Natural killer cell (primary cell): ENCODE measurements around the gene STAT6. TPM values are rescaled to one million over a fixed set of nuclear protein-coding genes. Genes with fewer than 3 reads are reported as not detected.

Experiments used
- ATAC-seq, 3 donors: fragments of 150-1000 bp in 2 of 3; fragments of 200-7000 bp in 1 of 3; cut with Tn5 transposase; 1 replicate in 1 of 3; 2 replicates in 2 of 3; pipeline ENCODE4 v1.10.0; 2021; ENCODE audit warnings: mild to moderate bottlenecking in 2 of 3, moderate library complexity in 2 of 3
- DNase-seq, 2 donors: peaks; one replicate each; pipeline versions ENCODE4 v3.0.0 to v3.0.0-alpha.2; 2013 to 2021; ENCODE audit warnings: mixed read lengths in 1 of 2
- H3K27ac ChIP-seq: one replicate; pipeline ENCODE4 v1.5.1; 2013; ENCODE audit warnings: mild to moderate bottlenecking, low read length
- H3K27me3 ChIP-seq: one replicate; pipeline ENCODE4 v1.6.1; 2013; ENCODE audit warnings: low read length; ENCODE audit not compliant: control insufficient read depth, insufficient read depth
- H3K36me3 ChIP-seq: one replicate; pipeline ENCODE4 v1.6.1; 2013; ENCODE audit warnings: low read length; ENCODE audit not compliant: control insufficient read depth, insufficient read depth
- H3K4me1 ChIP-seq: one replicate; pipeline ENCODE4 v1.6.1; 2013; ENCODE audit warnings: low read length; ENCODE audit not compliant: control insufficient read depth, insufficient read depth
- H3K4me3 ChIP-seq: one replicate; pipeline ENCODE4 v1.5.1; 2013; ENCODE audit warnings: low read length
- H3K9me3 ChIP-seq: one replicate; pipeline ENCODE4 v1.6.1; 2013; ENCODE audit warnings: low read length; ENCODE audit not compliant: control insufficient read depth, insufficient read depth
- H3K27ac Mint-ChIP-seq, 2 donors: one replicate each; pipeline ENCODE4 v1.8.0; 2022; ENCODE audit warnings: mild to moderate bottlenecking in 2 of 2, mixed read lengths in 2 of 2, moderate library complexity in 1 of 2
- H3K27me3 Mint-ChIP-seq, 2 donors: one replicate each; pipeline ENCODE4 v1.8.0; 2022; ENCODE audit warnings: low read depth in 2 of 2, mixed read lengths in 2 of 2
- H3K36me3 Mint-ChIP-seq: one replicate; pipeline ENCODE4 v1.8.0; 2022; ENCODE audit warnings: mixed read lengths
- H3K4me1 Mint-ChIP-seq, 2 donors: one replicate each; pipeline ENCODE4 v1.8.0; 2022; ENCODE audit warnings: mixed read lengths in 2 of 2
- H3K4me3 Mint-ChIP-seq: one replicate; pipeline ENCODE4 v1.8.0; 2022; ENCODE audit warnings: mild to moderate bottlenecking, moderate library complexity, mixed read lengths
- H3K9me3 Mint-ChIP-seq, 2 donors: one replicate each; pipeline ENCODE4 v1.8.0; 2022; ENCODE audit warnings: mixed read lengths in 2 of 2
- WGBS: methylation state at CpG from one replicate; pipeline ENCODE4 v1.1.7; 2013; ENCODE audit warnings: missing lambda C conversion rate; ENCODE audit not compliant: insufficient coverage; 5-methylcytosine and 5-hydroxymethylcytosine counted together
- intact Hi-C: fragments of 100-400 bp; cut with micrococcal nuclease; formaldehyde crosslinking; loops from one replicate; pipeline ENCODE4 v1.14.2; 2022
- total RNA-seq, 4 donors: library from RNA; stranded (reverse); fragments of 120-200 nt in 1 of 4; gene quantifications; one replicate each; pipeline versions ENCODE4 v1.2.3 to v1.2.4, GENCODE V29; 2013 to 2022
- TF ChIP-seq, protein P1 (sequence below): fragments of 200-600 bp; IDR thresholded peaks from one replicate; pipeline ENCODE4 v1.8.0; 2022; ENCODE audit warnings: antibody characterized with exemption

The STAT6 gene
- total RNA-seq, 3 donors from 2014 or later (not counting 1 experiment from before 2014, with no cell fraction given) = 277 to 340 (median 319) TPM

- ATAC-seq = peak; percentile 99 to 100 (median 100)
Observed at GRCh38 chr12:57069523-57069922, 41.6 kb downstream of the STAT6 start.

GRCh38 chr12:57066245-57066644 is 44.9 kb downstream of the STAT6 start:
- TF ChIP-seq, protein P1, sequence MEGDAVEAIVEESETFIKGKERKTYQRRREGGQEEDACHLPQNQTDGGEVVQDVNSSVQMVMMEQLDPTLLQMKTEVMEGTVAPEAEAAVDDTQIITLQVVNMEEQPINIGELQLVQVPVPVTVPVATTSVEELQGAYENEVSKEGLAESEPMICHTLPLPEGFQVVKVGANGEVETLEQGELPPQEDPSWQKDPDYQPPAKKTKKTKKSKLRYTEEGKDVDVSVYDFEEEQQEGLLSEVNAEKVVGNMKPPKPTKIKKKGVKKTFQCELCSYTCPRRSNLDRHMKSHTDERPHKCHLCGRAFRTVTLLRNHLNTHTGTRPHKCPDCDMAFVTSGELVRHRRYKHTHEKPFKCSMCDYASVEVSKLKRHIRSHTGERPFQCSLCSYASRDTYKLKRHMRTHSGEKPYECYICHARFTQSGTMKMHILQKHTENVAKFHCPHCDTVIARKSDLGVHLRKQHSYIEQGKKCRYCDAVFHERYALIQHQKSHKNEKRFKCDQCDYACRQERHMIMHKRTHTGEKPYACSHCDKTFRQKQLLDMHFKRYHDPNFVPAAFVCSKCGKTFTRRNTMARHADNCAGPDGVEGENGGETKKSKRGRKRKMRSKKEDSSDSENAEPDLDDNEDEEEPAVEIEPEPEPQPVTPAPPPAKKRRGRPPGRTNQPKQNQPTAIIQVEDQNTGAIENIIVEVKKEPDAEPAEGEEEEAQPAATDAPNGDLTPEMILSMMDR = no peak
- Mint-ChIP-seq H3K27ac (peak overlapping the region in 1 of 2 donors; percentile 44), H3K4me3 (no peak overlapping the region), H3K9me3 (no peaks in the 10 kb centered on the region), H3K36me3 (no peaks in the 10 kb centered on the region), H3K4me1 (peaks cover 15 to 16% of the 10 kb centered on the region in 2 donors), H3K27me3 (no peaks in the 10 kb centered on the region)
- no peak for DNase-seq
- Histone ChIP-seq H3K27me3 (no peaks in the 10 kb centered on the region), H3K9me3 (no peaks in the 10 kb centered on the region), H3K4me1 (peaks cover 4% of the 10 kb centered on the region), H3K27ac (no peak overlapping the region), H3K36me3 (peaks cover 7% of the 10 kb centered on the region), H3K4me3 (no peak overlapping the region)
- intact Hi-C loops = no loop called here
- no peak for ATAC-seq
- WGBS = 82% methylated on average over 2 of the region's 2 CpGs

More at GRCh38 chr12:57069523-57069922, 41.6 kb downstream of the STAT6 start:
- H3K4me1 ChIP-seq = peaks cover 4% of the 10 kb centered on the region
- Mint-ChIP-seq H3K4me3 (no peak overlapping the region), H3K9me3 (no peaks in the 10 kb centered on the region), H3K36me3 (no peaks in the 10 kb centered on the region), H3K4me1 (peaks cover 8 to 9% of the 10 kb centered on the region in 2 donors), H3K27ac (peak overlapping the region; percentile 66 to 89), H3K27me3 (no peaks in the 10 kb centered on the region)
- DNase-seq = peak in 1 of 2 donors; percentile 88
- H3K9me3 ChIP-seq = no peaks in the 10 kb centered on the region
- intact Hi-C loops = loop anchor here (1.0 kb wide), 3 partner anchors 24 to 114 kb away; no protein-coding TSS in a partner anchor
- H3K4me3 ChIP-seq = no peak overlapping the region
- peak overlapping the region; percentile 23 for H3K27ac ChIP-seq
- peaks cover 7% of the 10 kb centered on the region for H3K36me3 ChIP-seq
- WGBS = 27% methylated on average over 3 of the region's 3 CpGs
- TF ChIP-seq, protein P1 = peak; percentile 86
- H3K27me3 ChIP-seq = no peaks in the 10 kb centered on the region

- Mint-ChIP-seq H3K4me1 (peaks cover 7 to 8% of the 10 kb centered on the region in 2 donors), H3K4me3 (peak overlapping the region; percentile 84), H3K27me3 (no peaks in the 10 kb centered on the region), H3K36me3 (no peaks in the 10 kb centered on the region), H3K9me3 (no peaks in the 10 kb centered on the region), H3K27ac (peak overlapping the region; percentile 88 to 95)
- Histone ChIP-seq H3K4me3 (no peak overlapping the region), H3K36me3 (peaks cover 10% of the 10 kb centered on the region), H3K27ac (peak overlapping the region; percentile 79), H3K4me1 (no peaks in the 10 kb centered on the region), H3K27me3 (no peaks in the 10 kb centered on the region), H3K9me3 (no peaks in the 10 kb centered on the region)
- DNase-seq (peak in 1 of 2 donors; percentile 92), ATAC-seq (peak; percentile 91 to 97 (median 92))
- no CpG with 5 or more reads among the region's 5 CpGs for WGBS
- intact Hi-C loops = loop anchor here (2.0 kb wide), 1 partner anchor 15 kb away; the partner anchor contains the start of gene NEMP1
- TF ChIP-seq, protein P1 = no peak
Observed at GRCh38 chr12:57063991-57064685, 47.0 kb downstream of the STAT6 start.
